HG03025 (cell line): Measurements from ENCODE around the gene SNX24.

Source experiments
- ATAC-seq: cut with Tn5 transposase; IDR thresholded peaks from one replicate; pipeline ENCODE4 v1.9.1; 2021; ENCODE audit warnings: mild to moderate bottlenecking, moderate library complexity; ENCODE audit not compliant: unreplicated experiment, low FRiP score

The SNX24 gene

DNA sequence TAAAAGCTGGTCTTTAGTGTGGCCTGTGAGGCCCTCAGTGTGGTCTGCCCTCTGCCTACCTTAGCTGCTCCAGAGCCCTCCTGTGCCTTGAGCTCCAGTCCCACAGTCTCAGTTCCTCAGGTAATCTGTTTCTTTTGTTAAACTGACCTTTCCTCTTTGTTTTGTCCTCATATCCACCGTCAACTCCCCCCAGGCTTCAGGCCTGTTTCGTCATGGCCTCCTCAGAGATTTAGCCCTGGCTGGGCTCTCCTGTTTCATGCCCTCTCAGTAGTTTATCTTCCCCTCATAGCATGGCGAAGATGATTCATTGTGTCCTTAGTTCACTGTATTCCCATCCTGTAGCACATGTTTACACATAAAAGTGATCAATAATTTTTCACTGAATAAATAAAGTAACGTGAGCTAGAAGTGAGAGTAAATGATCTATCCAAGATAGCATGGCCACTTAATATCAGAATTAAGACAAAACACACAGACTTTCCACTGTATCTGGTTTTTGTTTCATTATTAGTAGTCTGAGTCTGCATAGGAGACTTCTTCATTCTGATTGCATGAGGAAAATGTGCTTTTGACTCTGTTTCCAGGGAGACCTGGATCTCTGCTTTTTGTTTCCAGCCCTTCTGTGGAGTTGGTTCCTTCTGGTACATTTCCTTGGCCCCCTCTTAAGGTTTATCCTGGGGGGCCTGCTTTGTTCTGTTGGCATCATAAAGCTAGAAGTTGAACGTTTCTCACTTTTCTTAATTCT, 70.5 kb downstream of the SNX24 start:
- no peak for ATAC-seq

DNA sequence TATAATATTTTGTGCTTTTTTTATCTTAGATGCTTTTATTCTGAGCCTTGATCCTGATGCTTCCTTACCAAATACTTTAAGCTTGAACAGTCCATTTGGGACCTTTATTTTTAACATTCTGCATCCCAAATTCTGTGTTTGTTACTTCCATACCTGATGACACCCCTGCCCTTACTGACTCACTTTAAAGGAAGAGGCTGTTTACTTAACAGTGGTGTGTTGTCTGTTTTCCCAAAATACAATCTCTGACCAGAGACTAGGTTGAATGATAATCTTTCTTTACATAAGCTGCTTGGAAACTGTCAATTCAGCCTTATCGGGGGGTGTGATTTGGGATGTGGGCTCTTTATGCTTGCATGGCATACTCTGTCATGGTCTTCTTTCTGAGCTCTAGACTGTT, 71.1 kb downstream of the SNX24 start:
- no peak for ATAC-seq

GRCh38 chr5:122919969-122920368, 74.6 kb downstream of the SNX24 start:
- ATAC-seq, result no peak

DNA sequence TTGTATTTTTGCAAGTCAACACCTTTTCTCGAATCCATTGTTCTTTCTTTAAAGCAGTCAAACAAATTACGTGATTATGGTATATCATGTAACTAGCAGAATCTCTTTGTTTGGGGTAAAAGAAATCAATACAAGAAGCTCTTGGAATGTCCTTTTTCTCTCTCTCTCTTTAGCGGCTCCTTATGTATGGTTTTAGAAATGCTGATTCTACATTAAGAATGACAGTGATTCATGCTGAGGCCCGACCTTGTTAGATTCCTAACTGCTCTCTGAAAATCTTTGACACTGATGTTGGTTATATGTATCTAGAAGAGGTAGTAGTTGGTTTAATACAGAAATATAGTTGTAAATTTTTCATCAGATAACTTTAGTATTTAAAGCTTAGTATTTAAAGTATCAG, 76.4 kb downstream of the SNX24 start:
- no peak for ATAC-seq

GRCh38 chr5:122924203-122924602, 78.8 kb downstream of the SNX24 start:
- ATAC-seq, result no peak

DNA sequence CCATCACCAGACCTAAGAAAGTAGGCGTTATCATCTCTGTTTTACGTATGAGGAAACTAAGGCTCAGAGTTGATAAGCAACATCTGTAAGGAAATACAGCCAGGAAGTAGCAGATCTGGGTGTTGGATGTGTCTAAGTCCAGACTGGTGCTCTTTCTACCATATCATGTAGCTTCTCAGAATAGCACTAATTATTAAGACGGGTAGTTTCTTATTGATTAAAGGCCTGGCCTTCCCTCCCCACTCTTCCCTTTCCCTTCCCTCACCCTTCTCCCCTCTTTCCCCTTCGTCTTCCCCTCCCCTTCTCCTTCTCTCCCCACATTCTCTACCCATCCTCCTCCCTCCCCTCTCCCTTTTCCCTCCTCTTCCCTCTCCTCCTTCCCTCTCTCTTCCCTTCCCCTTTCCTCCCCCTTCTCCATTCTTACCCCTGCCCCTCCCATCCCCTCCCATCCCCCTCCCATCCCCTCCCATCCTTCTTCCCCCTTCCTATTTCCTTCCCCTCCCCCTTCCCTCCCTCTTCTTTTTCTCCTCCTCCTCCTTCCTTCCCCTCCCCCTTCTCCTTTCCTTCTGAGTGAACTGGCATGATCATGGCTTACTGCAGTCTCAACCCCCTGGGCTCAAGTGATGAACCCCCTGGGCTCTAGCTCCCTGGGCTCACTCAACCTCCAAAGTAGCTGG, 79.4 kb downstream of the SNX24 start:
- ATAC-seq, result no peak

DNA sequence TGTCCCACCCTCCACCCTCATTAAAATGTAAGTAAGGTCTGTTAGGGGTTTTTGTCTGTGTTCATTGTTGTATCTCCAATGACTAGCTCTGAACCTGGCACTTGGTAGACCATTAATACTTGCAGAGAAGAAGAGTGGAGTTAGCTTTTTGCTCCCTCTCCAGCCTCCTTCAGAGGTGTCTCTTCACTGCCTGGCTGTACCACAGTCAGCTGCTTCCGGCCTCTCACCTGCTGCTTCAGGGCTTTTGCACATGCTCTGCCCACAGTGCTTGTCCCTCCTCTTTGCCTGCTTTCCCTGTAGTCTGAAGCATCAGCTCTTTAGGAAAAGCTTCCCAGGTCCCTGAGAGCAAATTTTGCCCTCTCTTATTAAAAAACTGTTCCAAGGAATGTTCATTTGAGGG, 83.6 kb downstream of the SNX24 start:
- no peak for ATAC-seq

- no peak for ATAC-seq
These were observed 84.6 kb downstream of the SNX24 start for GRCh38 chr5:122929980-122930379.

DNA sequence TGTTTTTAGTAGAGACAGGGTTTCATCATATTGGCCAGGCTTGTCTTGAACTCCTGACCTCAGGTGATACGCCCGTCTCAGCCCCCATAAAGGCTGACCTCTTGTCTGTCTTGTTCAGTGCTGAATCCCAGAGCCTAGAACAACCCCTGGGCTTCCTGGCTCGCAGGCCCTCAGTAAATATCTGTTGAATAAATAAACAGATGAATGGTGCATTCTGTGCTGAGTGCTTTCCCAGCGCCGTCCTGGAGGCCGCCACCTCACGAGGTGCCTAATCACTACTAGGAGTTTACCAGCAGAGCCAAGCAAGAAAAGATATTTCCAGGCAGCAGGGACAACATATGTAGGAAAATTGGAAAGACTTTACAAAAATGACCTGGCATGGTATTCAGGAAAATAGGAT, 88.5 kb downstream of the SNX24 start:
- ATAC-seq, result no peak

- ATAC-seq, result no peak
These were observed 90.7 kb downstream of the SNX24 start for GRCh38 chr5:122936088-122936487.

DNA sequence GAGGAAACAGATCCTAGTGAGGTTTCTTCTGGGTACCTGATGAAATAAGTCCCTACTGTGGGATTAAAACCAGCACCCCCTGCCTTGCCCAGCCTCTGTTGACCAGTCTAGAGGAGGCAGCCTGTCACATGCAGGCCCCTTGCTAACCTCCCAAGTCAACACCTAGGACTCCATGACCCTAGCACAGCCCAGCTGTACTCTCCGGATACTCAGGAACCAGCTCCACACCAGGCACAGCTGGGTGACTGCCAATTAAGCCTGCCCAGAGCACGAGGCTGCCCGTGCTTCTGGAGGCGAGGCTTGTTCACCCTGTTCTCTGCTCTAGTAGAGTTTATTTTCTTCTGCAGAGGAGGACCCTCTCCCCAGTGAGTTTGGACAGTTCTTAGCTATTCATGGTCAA, 92.5 kb downstream of the SNX24 start:
- no peak for ATAC-seq

DNA sequence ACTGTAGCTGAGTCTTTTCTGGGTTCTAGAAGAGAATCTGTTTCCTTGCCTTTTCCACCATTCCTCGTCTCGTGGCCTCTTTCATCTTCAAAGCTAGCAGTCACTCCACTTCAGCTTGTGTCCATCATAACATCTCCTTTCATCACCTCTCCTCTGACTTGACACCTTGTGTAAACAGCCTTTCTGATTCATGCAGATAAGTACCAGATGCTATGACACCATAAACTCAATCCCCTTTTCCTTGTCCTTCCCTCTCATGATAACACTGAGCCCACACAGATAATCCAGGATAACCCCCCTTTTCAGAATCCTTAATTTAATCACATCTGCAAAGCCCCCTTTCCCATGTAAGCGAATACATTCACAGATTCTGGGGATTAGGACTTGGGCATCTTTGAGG, 95.5 kb downstream of the SNX24 start:
- no peak for ATAC-seq

- ATAC-seq, result no peak
These were observed 96.3 kb downstream of the SNX24 start for GRCh38 chr5:122941737-122942136.

- ATAC-seq, result no peak
These were observed 96.9 kb downstream of the SNX24 start for GRCh38 chr5:122942164-122942914.

DNA sequence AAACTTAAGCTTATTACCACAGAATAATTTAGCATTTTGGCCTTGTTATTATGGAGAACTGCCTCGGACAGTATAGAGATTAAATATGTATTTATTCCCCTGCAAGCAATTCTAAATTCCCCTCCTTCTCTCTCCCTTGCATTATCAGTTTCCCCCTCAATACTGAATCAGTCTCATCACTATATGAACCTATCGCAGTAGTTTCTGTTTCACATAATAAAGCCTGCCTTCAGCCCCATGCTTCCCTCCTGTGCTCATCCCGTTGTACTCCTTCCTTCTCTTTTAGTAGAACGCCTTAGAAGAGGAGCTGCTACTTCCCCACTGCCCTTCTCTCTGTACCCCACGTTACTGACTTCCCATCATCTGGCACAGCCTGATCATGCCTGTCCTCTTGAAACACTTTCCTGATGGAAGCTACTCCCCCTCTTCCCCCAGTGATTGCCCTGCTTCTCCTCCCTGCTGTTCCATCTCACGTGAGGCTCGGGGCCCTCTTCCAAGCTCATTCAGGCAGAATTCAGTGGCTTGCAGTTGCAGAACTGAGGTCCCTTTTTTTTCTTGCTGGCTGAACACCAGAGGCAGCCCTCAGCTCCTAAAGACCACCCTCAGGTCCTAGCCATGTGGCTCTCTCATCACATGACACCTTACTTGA, 97.8 kb downstream of the SNX24 start:
- ATAC-seq, result no peak

- ATAC-seq, result no peak
These were observed 98.6 kb downstream of the SNX24 start for GRCh38 chr5:122944051-122944450.

DNA sequence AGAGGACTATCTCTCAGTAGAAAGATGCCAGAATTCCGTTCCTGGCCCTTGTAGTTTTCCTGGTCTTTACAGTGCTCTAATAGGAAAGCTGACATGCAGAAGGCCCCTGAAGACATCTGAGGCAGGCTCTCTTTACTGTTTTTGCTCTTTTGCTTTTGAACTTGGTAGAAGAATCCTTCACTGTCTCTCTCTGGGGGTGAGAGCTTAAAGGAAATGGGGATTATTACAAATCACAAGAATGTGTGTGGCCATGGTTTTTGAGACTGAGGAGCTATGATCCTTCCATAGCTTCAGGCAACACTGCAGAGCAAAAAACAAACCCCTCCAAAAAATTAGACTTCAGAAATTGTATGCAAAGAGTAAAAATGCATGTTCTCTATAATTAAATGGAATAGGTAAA, 102.0 kb downstream of the SNX24 start:
- no peak for ATAC-seq

DNA sequence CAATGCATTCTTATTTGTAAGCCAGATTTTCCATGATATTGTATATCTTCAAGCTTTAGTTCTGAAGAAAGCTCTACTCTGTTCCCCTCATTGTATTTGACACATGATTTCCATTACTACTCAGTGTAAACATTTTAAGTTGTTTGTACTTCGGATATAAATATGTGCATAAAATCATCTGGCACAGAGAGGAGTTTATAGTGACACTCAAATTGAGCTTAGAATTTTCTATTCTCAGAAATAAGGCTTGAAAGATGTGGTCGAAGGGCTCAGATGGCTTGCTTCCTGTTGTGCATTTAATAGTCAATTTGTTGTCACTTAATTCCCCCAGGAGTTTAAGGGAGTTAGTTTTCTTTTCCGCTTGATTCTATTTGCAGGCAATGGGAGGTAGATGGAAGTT, 102.4 kb downstream of the SNX24 start:
- ATAC-seq, result no peak

DNA sequence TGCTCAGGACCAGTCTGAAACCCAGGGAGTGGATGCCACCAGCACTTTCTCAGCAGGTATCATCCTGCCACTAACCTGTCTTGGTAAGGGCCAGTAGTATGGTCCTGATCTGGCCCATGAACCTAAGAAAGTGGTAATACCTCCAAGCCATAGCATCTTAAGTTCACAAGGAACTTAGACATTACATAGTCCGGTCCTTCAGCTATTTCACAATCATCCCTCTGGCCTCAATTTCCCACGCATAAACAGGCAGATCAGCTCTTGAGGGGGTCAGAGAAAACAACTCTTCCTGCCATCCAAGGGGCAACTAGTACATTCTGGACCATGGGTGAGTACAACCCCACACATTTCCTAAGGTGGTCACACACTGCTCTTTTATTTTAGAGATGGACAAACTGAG, 102.9 kb downstream of the SNX24 start:
- no peak for ATAC-seq

DNA sequence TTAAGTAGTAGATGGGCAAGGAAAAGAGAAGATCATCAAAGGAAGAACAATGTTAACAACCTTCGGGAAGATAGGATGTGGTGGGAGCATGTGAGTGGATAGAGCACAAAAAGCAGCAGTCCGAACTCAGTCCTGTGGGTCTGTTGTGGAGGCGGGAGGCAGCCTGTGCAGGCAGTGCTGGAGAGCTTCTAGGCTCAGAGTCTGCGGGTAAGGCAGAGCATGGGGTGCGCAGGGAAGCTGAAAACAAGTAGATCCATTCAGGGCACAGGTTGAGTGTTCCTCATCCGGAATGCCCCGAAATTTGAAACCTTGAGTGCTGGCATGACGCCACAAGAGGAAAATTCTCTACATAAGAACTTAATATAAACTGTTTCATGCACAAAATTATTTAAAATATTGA, 106.2 kb downstream of the SNX24 start:
- ATAC-seq, result no peak

- ATAC-seq, result no peak
These were observed 109.3 kb downstream of the SNX24 start for GRCh38 chr5:122954719-122955118.
